Neural progenitor cell (in vitro differentiated cells): ENCODE results near the gene TRMT1. TPM values are rescaled to one million over a fixed set of nuclear protein-coding genes. Genes with fewer than 3 reads are reported as not detected.

Experiments used
- DNase-seq: peaks from one replicate; pipeline ENCODE4 v3.0.0-alpha.2; 2016; ENCODE audit warnings: low spot score
- H2AFZ ChIP-seq: fragments of 200-600 bp; sonication (generic); replicated peaks from 2 replicates; pipeline ENCODE4 v1.6.1; 2016; ENCODE audit warnings: antibody characterized with exemption
- H3F3A ChIP-seq: fragments of 200-600 bp; sonication (generic); 2 replicates; pipeline ENCODE4 v1.6.1; 2016; ENCODE audit warnings: antibody characterized with exemption, low read depth
- H3K27ac ChIP-seq: fragments of 200-600 bp; sonication (generic); 2 replicates; pipeline ENCODE4 v1.5.1; 2016; ENCODE audit warnings: mild to moderate bottlenecking
- H3K27me3 ChIP-seq: fragments of 200-600 bp; sonication (generic); 2 replicates; pipeline ENCODE4 v1.6.1; 2016; ENCODE audit warnings: mild to moderate bottlenecking, moderate library complexity
- H3K36me3 ChIP-seq: fragments of 200-600 bp; sonication (generic); 2 replicates; pipeline ENCODE4 v1.5.1; 2016
- H3K4me1 ChIP-seq: fragments of 200-600 bp; sonication (generic); 2 replicates; pipeline ENCODE4 v1.6.1; 2016; ENCODE audit warnings: mixed run types
- H3K4me2 ChIP-seq: fragments of 200-600 bp; sonication (generic); 2 replicates; pipeline ENCODE4 v1.6.1; 2016
- H3K4me3 ChIP-seq: fragments of 200-600 bp; sonication (generic); 2 replicates; pipeline ENCODE4 v1.5.1; 2016
- H3K79me2 ChIP-seq: fragments of 200-600 bp; sonication (generic); 2 replicates; pipeline ENCODE4 v1.6.1; 2016; ENCODE audit warnings: low read depth
- H3K9ac ChIP-seq: fragments of 200-600 bp; sonication (generic); 2 replicates; pipeline ENCODE4 v1.6.1; 2016
- H3K9me3 ChIP-seq: fragments of 200-600 bp; sonication (generic); 2 replicates; pipeline ENCODE4 v1.5.1; 2016; ENCODE audit warnings: low read depth
- H4K20me1 ChIP-seq: fragments of 200-600 bp; sonication (generic); 2 replicates; pipeline ENCODE4 v1.6.1; 2016; ENCODE audit warnings: low read depth
- H3K27ac Mint-ChIP-seq: 3 replicates; pipeline ENCODE4 v1.8.0; 2021; ENCODE audit warnings: mixed read lengths
- H3K27me3 Mint-ChIP-seq: 2 replicates; pipeline ENCODE4 v1.8.0; 2022; ENCODE audit warnings: low read depth, mild to moderate bottlenecking, inconsistent platforms, moderate library complexity, mixed read lengths; ENCODE audit not compliant: insufficient read depth
- H3K36me3 Mint-ChIP-seq: 3 replicates; pipeline ENCODE4 v1.8.0; 2021; ENCODE audit warnings: mixed read lengths
- H3K4me1 Mint-ChIP-seq: 3 replicates; pipeline ENCODE4 v1.8.0; 2021; ENCODE audit warnings: mixed read lengths
- H3K4me3 Mint-ChIP-seq: 3 replicates; pipeline ENCODE4 v1.8.0; 2021; ENCODE audit warnings: mild to moderate bottlenecking, moderate library complexity, mixed read lengths
- H3K9me3 Mint-ChIP-seq: 3 replicates; pipeline ENCODE4 v1.8.0; 2020; ENCODE audit warnings: mixed read lengths
- CTCF ChIP-seq: fragments of 200-600 bp; sonication (generic); IDR thresholded peaks from 2 replicates; pipeline ENCODE4 v1.5.1; 2017; ENCODE audit warnings: antibody characterized with exemption, mild to moderate bottlenecking
- EZH2 ChIP-seq: fragments of 200-600 bp; sonication (generic); IDR thresholded peaks from 2 replicates; pipeline ENCODE4 v1.6.1; 2017; ENCODE audit warnings: antibody characterized with exemption, mild to moderate bottlenecking, moderate library complexity
- EZH2phosphoT487 ChIP-seq: fragments of 200-600 bp; sonication (generic); IDR thresholded peaks from 2 replicates; pipeline ENCODE4 v1.6.1; 2017; ENCODE audit warnings: antibody characterized with exemption
- total RNA-seq: library from RNA; depleted of rRNA; stranded (reverse); fragments of >200 nt; gene quantifications from 2 replicates; pipeline ENCODE4 v1.2.3, GENCODE V29; 2015; ENCODE audit warnings: low replicate concordance

TRMT1 gene
- total RNA-seq, 1 donor from 2014 or later = 30.2 TPM

- no peaks in the 10 kb centered on the region for H3K79me2 ChIP-seq
- Mint-ChIP-seq H3K9me3 (no peaks in the 10 kb centered on the region), H3K27ac (no peak overlapping the region), H3K27me3 (peaks cover 57% of the 10 kb centered on the region), H3K4me3 (no peak overlapping the region), H3K36me3 (no peaks in the 10 kb centered on the region), H3K4me1 (peaks cover 18% of the 10 kb centered on the region)
- H3F3A ChIP-seq = no peaks in the 10 kb centered on the region
- no peak overlapping the region for H3K27ac ChIP-seq
- H3K9me3 ChIP-seq = no peaks in the 10 kb centered on the region
- no peak overlapping the region for H3K4me3 ChIP-seq
- no peak overlapping the region for H3K9ac ChIP-seq
- H3K36me3 ChIP-seq = no peaks in the 10 kb centered on the region
- no peak overlapping the region for H2AFZ ChIP-seq
- no peak for DNase-seq
- H3K4me1 ChIP-seq = peaks cover 11% of the 10 kb centered on the region
- no peak overlapping the region for H3K4me2 ChIP-seq
- peaks cover 16% of the 10 kb centered on the region for H4K20me1 ChIP-seq
- peaks cover 78% of the 10 kb centered on the region for H3K27me3 ChIP-seq
- TF ChIP-seq EZH2 (no peak), EZH2phosphoT487 (no peak), CTCF (no peak)
Observed at GRCh38 chr19:13064092-13064489, 52.4 kb downstream of the TRMT1 start.

- Histone ChIP-seq H2AFZ (no peak overlapping the region), H3K36me3 (no peaks in the 10 kb centered on the region), H4K20me1 (peaks cover 21% of the 10 kb centered on the region), H3K9me3 (no peaks in the 10 kb centered on the region), H3K79me2 (no peaks in the 10 kb centered on the region), H3K4me1 (peaks cover 16% of the 10 kb centered on the region), H3K4me3 (no peak overlapping the region), H3K4me2 (no peak overlapping the region), H3K27me3 (peaks cover 78% of the 10 kb centered on the region), H3K9ac (no peak overlapping the region), H3K27ac (no peak overlapping the region), H3F3A (no peaks in the 10 kb centered on the region)
- Mint-ChIP-seq H3K9me3 (no peaks in the 10 kb centered on the region), H3K27me3 (peaks cover 59% of the 10 kb centered on the region), H3K36me3 (no peaks in the 10 kb centered on the region), H3K27ac (no peak overlapping the region), H3K4me1 (peaks cover 21% of the 10 kb centered on the region), H3K4me3 (no peak overlapping the region)
- no peak for DNase-seq
- TF ChIP-seq EZH2 = no peak
- no peak for TF ChIP-seq EZH2phosphoT487
- no peak for TF ChIP-seq CTCF
Observed at GRCh38 chr19:13063461-13064091, 53.0 kb downstream of the TRMT1 start.

GRCh38 chr19:13062317-13062716, 54.2 kb downstream of the TRMT1 start:
- Histone ChIP-seq H3F3A (peaks cover 1% of the 10 kb centered on the region), H3K4me2 (no peak overlapping the region), H3K27ac (no peak overlapping the region), H3K9ac (no peak overlapping the region), H3K36me3 (no peaks in the 10 kb centered on the region), H3K4me1 (peaks cover 29% of the 10 kb centered on the region), H3K9me3 (no peaks in the 10 kb centered on the region), H2AFZ (no peak overlapping the region), H3K4me3 (no peak overlapping the region), H4K20me1 (peaks cover 32% of the 10 kb centered on the region), H3K27me3 (peaks cover 88% of the 10 kb centered on the region), H3K79me2 (no peaks in the 10 kb centered on the region)
- peaks cover 22% of the 10 kb centered on the region for H3K4me1 Mint-ChIP-seq
- H3K9me3 Mint-ChIP-seq = no peaks in the 10 kb centered on the region
- H3K27ac Mint-ChIP-seq = no peak overlapping the region
- H3K36me3 Mint-ChIP-seq = no peaks in the 10 kb centered on the region
- no peak for DNase-seq
- TF ChIP-seq EZH2phosphoT487 (no peak), EZH2 (no peak), CTCF (no peak)
- peaks cover 65% of the 10 kb centered on the region for H3K27me3 Mint-ChIP-seq
- no peak overlapping the region for H3K4me3 Mint-ChIP-seq
